Stimulated activated CD4-positive, alpha-beta T cell treated with anti-CD3 and anti-CD28 coated beads, TNF-alpha, amount 100 ng/mL, for 24 hours (primary cell): Measurements from ENCODE around the gene NIPSNAP3A.

Experiments used
- DNase-seq, 3 experiments: peaks; one replicate each; pipeline ENCODE4 v3.0.0-alpha.2; 2020; ENCODE audit warnings: low read depth in 3 of 3

NIPSNAP3A gene

GRCh38 chr9:104808035-104808614, 60.6 kb downstream of the NIPSNAP3A start:
- no peak for DNase-seq
